Fibroblast of the aortic adventitia (primary cell): ENCODE measurements around the gene NOS1. TPM values are rescaled to one million over a fixed set of nuclear protein-coding genes. Genes with fewer than 3 reads are reported as not detected.
"Not testable (repeated sequence)": the region's sequence is repeated elsewhere in the genome, so short reads cannot be mapped to it uniquely, and the experiment has no call there.

Source experiments
- DNase-seq: peaks from one replicate; pipeline ENCODE4 v3.0.0-alpha.2; 2010; ENCODE audit warnings: low read depth
- H3K4me3 ChIP-seq: 2 replicates; pipeline ENCODE4 v1.5.1; 2011; ENCODE audit warnings: low read depth, mild to moderate bottlenecking, control low read depth, low read length, moderate library complexity
- CTCF ChIP-seq: IDR thresholded peaks from 2 replicates; pipeline ENCODE4 v1.5.1; 2011; ENCODE audit warnings: mild to moderate bottlenecking, low read length, control low read depth, inconsistent platforms; ENCODE audit not compliant: insufficient read depth
- total RNA-seq: library from RNA; depleted of rRNA; stranded (reverse); fragments of >200 nt; gene quantifications from 2 replicates; pipeline ENCODE4 v1.2.3, GENCODE V29; 2012; ENCODE audit warnings: low replicate concordance

The NOS1 gene
- total RNA-seq, 1 donor = not detected

- DNase-seq = no peak
- no peak for TF ChIP-seq CTCF
These were observed 40.9 kb upstream of the NOS1 start for GRCh38 chr12:117402363-117402762.

GRCh38 chr12:117400912-117401311, 39.5 kb upstream of the NOS1 start:
- no peak overlapping the region for H3K4me3 ChIP-seq
- DNase-seq = no peak
- no peak for TF ChIP-seq CTCF

More at GRCh38 chr12:117402363-117402762, 40.9 kb upstream of the NOS1 start:
- no peak overlapping the region for H3K4me3 ChIP-seq

GRCh38 chr12:117398482-117398881, 37.1 kb upstream of the NOS1 start:
- H3K4me3 ChIP-seq, DNase-seq: not testable (repeated sequence)

GRCh38 chr12:117395766-117396165, 34.3 kb upstream of the NOS1 start:
- DNase-seq = no peak

GRCh38 chr12:117394491-117394890, 33.1 kb upstream of the NOS1 start:
- DNase-seq = no peak
- H3K4me3 ChIP-seq = no peak overlapping the region
- no peak for TF ChIP-seq CTCF

More at GRCh38 chr12:117395766-117396165, 34.3 kb upstream of the NOS1 start:
- H3K4me3 ChIP-seq = no peak overlapping the region
- TF ChIP-seq CTCF = no peak

GRCh38 chr12:117393656-117394055, 32.2 kb upstream of the NOS1 start:
- TF ChIP-seq CTCF = no peak
- H3K4me3 ChIP-seq = no peak overlapping the region
- DNase-seq = no peak

- DNase-seq = no peak
- TF ChIP-seq CTCF = no peak
- no peak overlapping the region for H3K4me3 ChIP-seq
These were observed 29.4 kb upstream of the NOS1 start for GRCh38 chr12:117390866-117391265.
